Brain microvascular endothelial cell (primary cell): Measurements from ENCODE around the gene B3GNT5.

ENCODE experiments used
- DNase-seq: peaks from one replicate; pipeline ENCODE4 v3.0.0-alpha.2; 2020
- H3K27ac ChIP-seq: fragments of 250-450 bp; sonication (Bioruptor Pico); 2 replicates; pipeline ENCODE4 v1.5.1; 2020; ENCODE audit warnings: mild to moderate bottlenecking, moderate library complexity
- H3K27me3 ChIP-seq: fragments of 250-450 bp; sonication (Bioruptor Pico); replicated peaks from 2 replicates; pipeline ENCODE4 v1.5.1; 2020; ENCODE audit warnings: mild to moderate bottlenecking
- H3K36me3 ChIP-seq: fragments of 250-450 bp; sonication (Bioruptor Pico); replicated peaks from 2 replicates; pipeline ENCODE4 v1.5.1; 2020; ENCODE audit warnings: mild to moderate bottlenecking
- H3K4me3 ChIP-seq: 2 replicates; pipeline ENCODE4 v1.5.1; 2011; ENCODE audit warnings: low read depth, mild to moderate bottlenecking, control low read depth, low read length, moderate library complexity
- CTCF ChIP-seq: IDR thresholded peaks from 2 replicates; pipeline ENCODE4 v1.5.1; 2011; ENCODE audit warnings: low read depth, mild to moderate bottlenecking, moderate library complexity, low read length, control low read depth, inconsistent platforms; ENCODE audit errors: missing control alignments
- in situ Hi-C: cut with HindIII; loops from 2 replicates; pipeline ENCODE4 v1.10.0; 2017; ENCODE audit warnings: low sequenced_read_pairs, low pct_ligation_motif_present

Gene B3GNT5

GRCh38 chr3:183269345-183269744 is 16.3 kb downstream of the B3GNT5 start:
- Histone ChIP-seq H3K36me3 (peaks cover 10% of the 10 kb centered on the region), H3K4me3 (no peak overlapping the region), H3K27me3 (no peaks in the 10 kb centered on the region), H3K27ac (no peak overlapping the region)
- TF ChIP-seq CTCF = no peak
- in situ Hi-C loops = no loop called here
- no peak for DNase-seq

- DNase-seq = no peak
- TF ChIP-seq CTCF = no peak
- no peak overlapping the region for H3K27ac ChIP-seq
- peaks cover 10% of the 10 kb centered on the region for H3K36me3 ChIP-seq
- no peak overlapping the region for H3K4me3 ChIP-seq
- H3K27me3 ChIP-seq = no peaks in the 10 kb centered on the region
- in situ Hi-C loops = no loop called here
These were observed 17.3 kb downstream of the B3GNT5 start for GRCh38 chr3:183270344-183270743.

- no peak for TF ChIP-seq CTCF
- no peak for DNase-seq
- Histone ChIP-seq H3K27ac (no peak overlapping the region), H3K36me3 (peaks cover 10% of the 10 kb centered on the region), H3K27me3 (no peaks in the 10 kb centered on the region), H3K4me3 (no peak overlapping the region)
- in situ Hi-C loops = no loop called here
These were observed 19.1 kb downstream of the B3GNT5 start for GRCh38 chr3:183272142-183272541.

- Histone ChIP-seq H3K36me3 (peaks cover 10% of the 10 kb centered on the region), H3K27me3 (no peaks in the 10 kb centered on the region), H3K4me3 (no peak overlapping the region), H3K27ac (no peak overlapping the region)
- in situ Hi-C loops = no loop called here
- TF ChIP-seq CTCF = no peak
- no peak for DNase-seq
These were observed 19.7 kb downstream of the B3GNT5 start for GRCh38 chr3:183272791-183273190.

GRCh38 chr3:183274609-183275008 is 21.6 kb downstream of the B3GNT5 start:
- in situ Hi-C loops = no loop called here
- H3K27ac ChIP-seq = no peak overlapping the region
- no peak for TF ChIP-seq CTCF
- H3K27me3 ChIP-seq = no peaks in the 10 kb centered on the region
- no peak overlapping the region for H3K4me3 ChIP-seq
- no peak for DNase-seq
- peaks cover 9% of the 10 kb centered on the region for H3K36me3 ChIP-seq

- TF ChIP-seq CTCF = no peak
- H3K27me3 ChIP-seq = no peaks in the 10 kb centered on the region
- DNase-seq = peak; percentile 51
- no peak overlapping the region for H3K4me3 ChIP-seq
- H3K36me3 ChIP-seq = peaks cover under 1% of the 10 kb centered on the region
- in situ Hi-C loops = no loop called here
- H3K27ac ChIP-seq = no peak overlapping the region
These were observed 22.4 kb downstream of the B3GNT5 start for GRCh38 chr3:183275418-183275817.
